ENCODE results near the gene FGF7. TPM values are rescaled to one million over a fixed set of nuclear protein-coding genes. Genes with fewer than 3 reads are reported as not detected.

FGF7 gene
- total and polyA plus RNA-seq, 7 donors = 5.1 to 133 (median 105) TPM

DNA sequence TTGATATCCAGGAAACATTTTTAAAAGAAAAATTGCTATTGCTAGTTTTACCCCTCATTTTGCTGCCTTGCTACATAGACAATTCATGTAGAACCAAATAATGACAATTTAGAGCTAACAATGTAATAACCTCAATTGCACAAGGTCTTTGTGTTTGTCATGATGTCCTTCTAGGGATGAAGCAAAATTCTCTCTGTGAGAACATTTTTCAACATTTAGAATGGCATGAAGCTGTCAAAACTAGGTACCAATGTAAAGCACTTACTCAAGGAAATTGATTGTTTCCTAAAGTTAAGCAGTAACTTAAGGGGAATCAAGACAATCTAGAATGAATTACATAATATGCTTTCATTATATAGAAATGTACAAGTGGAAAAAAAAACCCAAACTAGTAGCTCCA is 7.9 kb upstream of the FGF7 start:
- intact Hi-C loops (cut with DNase I) = loop anchor here (5.0 kb wide), 1 partner anchor 538 kb away; the partner anchor contains the start of gene EID1
- TF ChIP-seq POLR2A (IDR thresholded peaks at IDR 0.05) (no peak), EP300 (IDR thresholded peaks at IDR 0.05) (no peak), POLR2AphosphoS5 (IDR thresholded peaks at IDR 0.05) (no peak)
- TF ChIP-seq, protein P1, sequence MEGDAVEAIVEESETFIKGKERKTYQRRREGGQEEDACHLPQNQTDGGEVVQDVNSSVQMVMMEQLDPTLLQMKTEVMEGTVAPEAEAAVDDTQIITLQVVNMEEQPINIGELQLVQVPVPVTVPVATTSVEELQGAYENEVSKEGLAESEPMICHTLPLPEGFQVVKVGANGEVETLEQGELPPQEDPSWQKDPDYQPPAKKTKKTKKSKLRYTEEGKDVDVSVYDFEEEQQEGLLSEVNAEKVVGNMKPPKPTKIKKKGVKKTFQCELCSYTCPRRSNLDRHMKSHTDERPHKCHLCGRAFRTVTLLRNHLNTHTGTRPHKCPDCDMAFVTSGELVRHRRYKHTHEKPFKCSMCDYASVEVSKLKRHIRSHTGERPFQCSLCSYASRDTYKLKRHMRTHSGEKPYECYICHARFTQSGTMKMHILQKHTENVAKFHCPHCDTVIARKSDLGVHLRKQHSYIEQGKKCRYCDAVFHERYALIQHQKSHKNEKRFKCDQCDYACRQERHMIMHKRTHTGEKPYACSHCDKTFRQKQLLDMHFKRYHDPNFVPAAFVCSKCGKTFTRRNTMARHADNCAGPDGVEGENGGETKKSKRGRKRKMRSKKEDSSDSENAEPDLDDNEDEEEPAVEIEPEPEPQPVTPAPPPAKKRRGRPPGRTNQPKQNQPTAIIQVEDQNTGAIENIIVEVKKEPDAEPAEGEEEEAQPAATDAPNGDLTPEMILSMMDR (IDR thresholded peaks at IDR 0.05) = no peak

DNA sequence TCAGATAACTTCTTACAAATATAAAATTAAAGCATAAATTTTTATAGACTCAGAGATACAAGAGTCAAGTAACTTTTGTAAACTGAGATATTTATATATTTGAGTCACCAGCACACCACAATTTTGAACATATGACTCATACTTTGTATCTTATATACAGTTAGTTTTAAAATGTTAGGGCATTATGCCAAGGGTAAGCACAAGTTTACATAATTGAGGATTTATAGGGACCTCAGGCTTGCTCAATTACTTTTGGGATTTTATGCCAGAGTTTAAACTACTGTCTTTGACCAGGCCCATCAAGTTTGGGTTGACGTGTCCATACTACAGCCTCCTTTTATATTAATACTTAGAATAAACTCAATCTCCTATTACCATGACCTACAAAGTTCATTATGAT is 7.4 kb upstream of the FGF7 start:
- 59 to 77% methylated on average over 1 of the region's 1 CpG for WGBS, 2 donors
- Histone ChIP-seq H3K4me1 (peaks cover 0 to 13% (median 8%) of the 10 kb centered on the region in 4 donors), H3K4me3 (no peak overlapping the region), H3K27ac (no peak overlapping the region), H3K36me3 (no peaks in the 10 kb centered on the region), H3K27me3 (no peaks in the 10 kb centered on the region), H3K9me3 (peaks cover 0 to 2% (median 0%) of the 10 kb centered on the region in 4 donors)
- TF ChIP-seq POLR2AphosphoS5 (IDR thresholded peaks at IDR 0.05) (no peak), POLR2A (IDR thresholded peaks at IDR 0.05) (no peak), EP300 (IDR thresholded peaks at IDR 0.05) (no peak)
- TF ChIP-seq, protein P1 (IDR thresholded peaks at IDR 0.05) = no peak
- no peak for DNase-seq
- intact Hi-C loops (cut with DNase I) = loop anchor here (5.0 kb wide), 1 partner anchor 538 kb away; the partner anchor contains the start of gene EID1

More for the DNA sequence above, 7.9 kb upstream of the FGF7 start:
- Histone ChIP-seq H3K4me1 (peaks cover 0 to 13% (median 8%) of the 10 kb centered on the region in 4 donors), H3K27ac (no peak overlapping the region), H3K36me3 (no peaks in the 10 kb centered on the region), H3K27me3 (no peaks in the 10 kb centered on the region), H3K9me3 (peaks cover 0 to 2% (median 0%) of the 10 kb centered on the region in 4 donors), H3K4me3 (no peak overlapping the region)
- DNase-seq = no peak

DNA sequence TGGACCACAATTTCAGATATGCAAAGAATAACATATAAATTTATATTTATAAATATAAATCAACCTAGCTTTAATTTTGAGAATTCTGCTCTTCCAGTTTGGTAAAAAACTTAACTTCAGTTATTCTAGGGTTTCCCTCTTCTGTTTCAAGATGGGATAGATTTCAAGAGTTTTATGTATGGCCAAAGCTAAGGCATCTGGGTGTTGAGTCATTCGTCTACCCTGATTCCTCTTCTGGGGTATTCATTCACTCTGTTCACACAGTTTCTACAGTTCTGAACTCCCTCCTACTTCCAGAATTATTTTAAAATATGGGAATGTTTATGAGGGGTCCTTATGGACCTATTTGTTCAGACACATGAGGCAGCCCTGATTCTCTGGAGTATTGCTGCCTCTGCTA is 4.2 kb upstream of the FGF7 start:
- Histone ChIP-seq H3K4me1 (peaks cover 0 to 27% (median 11%) of the 10 kb centered on the region in 4 donors), H3K9me3 (peaks cover 0 to 2% (median 0%) of the 10 kb centered on the region in 4 donors), H3K27ac (no peak overlapping the region), H3K4me3 (no peak overlapping the region), H3K36me3 (no peaks in the 10 kb centered on the region), H3K27me3 (no peaks in the 10 kb centered on the region)
- 86 to 91% methylated on average over 1 of the region's 1 CpG for WGBS, 2 donors
- DNase-seq = no peak
- intact Hi-C loops (cut with DNase I) = loop anchor here (2.0 to 5.0 kb wide), 2 partner anchors 542 to 634 kb away; partner anchors contain the start of gene EID1
- TF ChIP-seq POLR2AphosphoS5 (IDR thresholded peaks at IDR 0.05) = no peak
- no peak for TF ChIP-seq POLR2A (IDR thresholded peaks at IDR 0.05)
- TF ChIP-seq, protein P1 (IDR thresholded peaks at IDR 0.05) = no peak
- no peak for TF ChIP-seq EP300 (IDR thresholded peaks at IDR 0.05)

DNA sequence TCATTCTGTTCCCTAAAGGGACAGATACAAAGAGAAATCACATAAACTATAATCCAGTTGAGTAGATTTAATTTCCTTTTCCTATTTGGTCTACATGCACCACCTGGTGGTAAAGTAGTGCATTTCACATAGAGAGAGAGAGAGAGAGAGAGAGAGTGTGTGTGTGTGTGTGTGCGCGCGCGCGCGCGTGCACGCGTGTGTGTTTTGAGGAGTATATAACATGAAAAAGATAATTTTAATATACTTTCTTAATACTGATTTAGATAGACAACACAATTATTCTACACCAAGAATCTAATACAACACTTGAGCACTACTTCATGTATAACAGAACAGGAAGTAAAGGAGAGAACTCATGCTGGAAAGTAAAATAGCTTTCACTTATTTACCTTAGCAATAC is 1.1 kb upstream of the FGF7 start:
- Histone ChIP-seq H3K9me3 (no peaks in the 10 kb centered on the region), H3K4me1 (peaks cover 0 to 14% (median 4%) of the 10 kb centered on the region in 4 donors), H3K27me3 (no peaks in the 10 kb centered on the region), H3K4me3 (peak overlapping the region; percentile 12 to 57 (median 52)), H3K36me3 (no peaks in the 10 kb centered on the region), H3K27ac (peak overlapping the region; percentile 64 to 79 (median 77))
- peak; percentile 76 for DNase-seq
- TF ChIP-seq POLR2AphosphoS5 (IDR thresholded peaks at IDR 0.05) (peak in 1 of 4 donors; percentile 13), POLR2A (IDR thresholded peaks at IDR 0.05) (no peak), EP300 (IDR thresholded peaks at IDR 0.05) (no peak)
- TF ChIP-seq, protein P1 (IDR thresholded peaks at IDR 0.05) = peak; percentile 91 to 96 (median 94)
- intact Hi-C loops (cut with DNase I) = loop anchor here (1.0 to 10.0 kb wide), 8 partner anchors 187 to 721 kb away; partner anchors contain the start of genes COPS2, DTWD1 and FAM227B
- 48 to 51% methylated on average over 9 of the region's 9 CpGs for WGBS, 2 donors
